ENCODE results near the gene LDB2.
"Not testable (repeated sequence)": the region's sequence is repeated elsewhere in the genome, so short reads cannot be mapped to it uniquely, and the experiment has no call there.

LDB2 gene

GRCh38 chr4:16897991-16898827 is at the start of gene LDB2:
TSS of gene LDB2 (minus strand) at chr4:16898645.
- DNase-seq (ENCODE audit: low read depth in 2 of 2) = no peak

DNA sequence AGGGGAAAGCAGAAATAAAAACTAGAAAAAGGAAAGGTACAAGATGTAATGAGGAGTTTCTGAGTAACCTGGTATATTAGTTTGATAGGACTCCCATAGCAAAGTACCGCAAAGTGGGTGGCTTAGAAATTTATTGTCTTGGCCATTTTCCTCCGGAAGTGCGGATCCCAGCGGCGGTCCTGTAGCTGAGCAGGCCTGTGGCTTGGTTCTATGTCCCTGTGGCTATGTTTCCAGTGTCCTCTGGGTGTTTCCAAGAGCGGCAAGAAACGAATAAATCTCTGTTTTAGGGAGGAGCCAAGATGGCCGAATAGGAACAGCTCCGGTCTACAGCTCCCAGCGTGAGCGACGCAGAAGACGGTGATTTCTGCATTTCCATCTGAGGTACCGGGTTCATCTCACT is 44.0 kb upstream of the LDB2 start:
- no peak for DNase-seq (ENCODE audit: low read depth in 2 of 2)

- DNase-seq (ENCODE audit: low read depth in 2 of 2) = no peak
Measured at GRCh38 chr4:16939178-16939577, 40.7 kb upstream of the LDB2 start.

- DNase-seq (ENCODE audit: low read depth in 2 of 2) = no peak
Measured at GRCh38 chr4:16938512-16939040, 40.1 kb upstream of the LDB2 start.

DNA sequence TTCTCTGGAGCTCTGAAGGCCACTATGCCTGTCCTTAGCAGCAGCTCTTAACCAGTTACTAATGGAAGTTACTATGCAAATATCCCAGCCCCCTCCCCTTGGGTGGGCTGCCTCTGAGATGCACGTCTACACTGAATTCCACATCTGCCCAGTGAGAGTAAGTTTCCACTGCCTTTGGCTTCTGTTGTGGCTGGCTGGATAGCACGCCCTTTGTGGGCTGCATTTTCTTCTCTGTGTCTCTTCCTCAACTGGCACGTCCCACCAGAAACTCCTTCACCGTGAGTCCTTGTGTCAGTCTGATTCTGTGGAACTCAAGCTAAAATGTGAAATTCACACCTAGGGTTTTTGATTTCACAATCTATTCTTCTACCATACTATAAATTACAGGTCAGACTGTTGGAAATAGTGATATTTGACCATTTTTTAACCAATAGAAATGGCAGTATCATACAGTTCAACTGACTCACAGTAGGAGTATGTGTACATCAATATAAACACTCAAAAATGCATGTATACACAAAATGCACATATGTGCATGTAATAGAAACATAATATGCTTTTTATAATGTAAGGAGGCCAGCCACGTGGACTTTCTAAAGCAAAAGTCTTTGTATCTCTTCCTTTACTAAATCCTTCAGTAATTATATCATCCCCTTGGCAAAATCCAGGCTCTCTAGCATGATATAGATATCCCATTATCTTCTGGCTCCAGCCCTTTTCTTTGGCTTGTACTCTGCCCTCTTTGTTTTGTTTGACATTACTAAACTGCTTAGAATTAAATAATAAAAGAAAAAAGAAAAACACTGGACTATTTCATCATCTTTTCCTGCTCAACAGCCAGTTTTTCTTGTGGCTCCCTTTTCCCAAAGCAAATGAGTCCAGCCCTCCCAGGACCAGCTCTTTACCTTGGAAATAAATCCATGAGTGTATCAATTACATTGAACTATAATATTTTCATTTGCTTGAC is 33.2 kb upstream of the LDB2 start:
- no peak for DNase-seq (ENCODE audit: low read depth in 2 of 2)

GRCh38 chr4:16926214-16926613 is 27.8 kb upstream of the LDB2 start:
- DNase-seq (ENCODE audit: low read depth in 2 of 2) = no peak

GRCh38 chr4:16918716-16919115 is 20.3 kb upstream of the LDB2 start:
- not testable (repeated sequence) for DNase-seq (ENCODE audit: low read depth in 2 of 2)

DNA sequence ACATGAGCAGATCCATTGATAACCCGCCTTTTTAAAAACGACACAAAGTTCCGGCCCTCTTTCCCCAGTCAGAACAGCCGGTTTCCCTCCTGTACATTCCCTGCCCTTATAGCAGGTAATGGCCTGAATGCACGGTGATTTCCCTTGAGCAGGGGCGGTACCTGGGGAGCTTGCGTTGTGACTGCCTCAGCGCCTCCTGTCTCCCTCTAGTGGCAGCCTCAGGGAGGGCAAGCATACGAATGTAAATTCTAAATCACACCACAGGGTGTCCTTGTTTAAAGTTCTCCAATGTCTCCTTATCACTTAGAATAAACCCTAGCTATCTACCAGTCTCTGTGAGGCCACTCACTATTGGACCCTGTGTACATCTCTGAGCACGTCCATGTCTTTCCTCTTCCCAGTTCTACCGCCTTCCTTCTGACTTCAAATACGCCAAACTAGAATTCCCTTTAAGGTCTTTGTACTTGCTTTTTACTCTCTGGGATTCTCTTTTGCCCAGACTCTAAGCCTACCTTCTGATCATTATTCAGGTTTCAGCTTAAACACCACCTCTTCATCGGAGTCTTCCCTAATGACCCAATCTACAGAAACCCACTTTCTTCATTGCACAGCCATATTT is 18.4 kb upstream of the LDB2 start:
- peak; percentile 57 to 72 for DNase-seq (ENCODE audit: low read depth in 2 of 2)

DNA sequence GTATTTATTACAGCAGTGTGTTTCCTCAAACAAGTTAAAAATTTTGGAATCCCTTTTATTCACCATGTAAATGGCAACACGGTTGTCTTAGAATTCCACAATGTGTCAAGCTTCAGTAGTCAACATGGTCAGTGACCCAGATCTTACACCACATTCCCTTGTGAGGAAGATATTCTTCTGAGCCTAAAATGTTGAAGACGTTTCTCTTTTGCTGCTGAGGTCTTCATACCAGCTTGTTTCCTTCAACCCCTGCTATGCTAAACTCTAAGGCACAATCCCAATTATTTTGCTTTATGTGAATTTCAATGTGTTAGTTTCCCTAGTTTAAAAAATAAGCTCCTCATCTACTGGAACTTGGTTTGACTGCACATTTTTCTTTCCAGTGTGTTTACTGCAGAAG is 17.6 kb upstream of the LDB2 start:
- no peak for DNase-seq (ENCODE audit: low read depth in 2 of 2)

- DNase-seq (ENCODE audit: low read depth in 2 of 2) = no peak
Measured at GRCh38 chr4:16914208-16914607, 15.8 kb upstream of the LDB2 start.

- DNase-seq (ENCODE audit: low read depth in 2 of 2) = no peak
Measured at GRCh38 chr4:16912896-16913295, 14.5 kb upstream of the LDB2 start.

- DNase-seq (ENCODE audit: low read depth in 2 of 2) = no peak
Measured at GRCh38 chr4:16909281-16909680, 10.8 kb upstream of the LDB2 start.

DNA sequence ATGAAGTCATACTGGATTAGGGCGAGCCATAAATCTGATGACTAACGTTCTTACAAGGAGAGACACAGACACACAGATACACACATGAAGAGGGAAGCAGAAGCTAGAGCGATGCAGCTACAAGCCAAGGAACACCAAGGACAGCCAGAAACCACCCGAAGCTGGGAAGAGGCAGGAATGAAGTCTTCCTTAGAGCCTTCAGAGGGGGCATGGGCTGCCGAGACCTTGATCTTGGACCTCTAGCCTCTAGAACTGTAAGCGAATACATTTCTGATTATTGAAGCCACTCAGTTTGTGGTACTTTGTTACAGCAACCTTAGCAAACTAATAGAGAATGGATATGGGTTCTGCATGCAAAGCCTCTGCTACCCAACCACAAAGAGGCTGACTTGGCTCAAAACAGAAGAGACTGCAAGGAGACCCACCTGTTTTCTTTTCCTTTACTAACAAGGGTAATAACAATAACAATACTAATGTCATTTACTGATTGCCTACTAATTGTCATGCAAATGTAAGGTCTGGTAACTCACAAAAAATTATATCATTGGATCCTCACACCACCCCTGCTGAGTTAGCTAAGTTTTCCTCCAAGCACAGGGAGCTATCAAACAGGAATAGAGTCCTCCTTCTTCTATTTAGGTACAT is 10.1 kb upstream of the LDB2 start:
- no peak for DNase-seq (ENCODE audit: low read depth in 2 of 2)

- DNase-seq (ENCODE audit: low read depth in 2 of 2) = no peak
Measured at GRCh38 chr4:16900325-16900724, 1.9 kb upstream of the LDB2 start.

GRCh38 chr4:16896881-16897750 is 1.3 kb downstream of the LDB2 start:
- no peak for DNase-seq (ENCODE audit: low read depth in 2 of 2)

DNA sequence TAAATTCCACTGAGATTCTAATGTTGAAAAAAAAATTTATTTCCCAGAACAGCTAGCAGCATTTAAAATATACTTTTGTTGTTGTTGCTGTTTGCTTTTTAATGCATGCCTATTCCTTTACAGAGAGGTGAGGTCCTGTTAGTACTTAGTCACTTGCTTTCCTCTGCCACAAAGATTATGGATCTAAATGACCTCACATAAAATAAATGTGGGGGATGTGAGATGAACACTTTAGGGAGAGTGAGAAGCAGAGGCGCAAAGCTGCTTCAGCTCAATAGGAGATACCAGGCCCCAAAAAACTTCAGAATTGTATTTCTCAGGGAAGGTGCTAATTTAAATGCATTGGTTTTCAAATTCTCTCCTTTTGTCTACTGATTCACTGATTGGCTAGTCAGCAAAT is 4.0 kb downstream of the LDB2 start:
- DNase-seq (ENCODE audit: low read depth in 2 of 2) = no peak

GRCh38 chr4:16893141-16893651 is 5.2 kb downstream of the LDB2 start:
- DNase-seq (ENCODE audit: low read depth in 2 of 2) = no peak

DNA sequence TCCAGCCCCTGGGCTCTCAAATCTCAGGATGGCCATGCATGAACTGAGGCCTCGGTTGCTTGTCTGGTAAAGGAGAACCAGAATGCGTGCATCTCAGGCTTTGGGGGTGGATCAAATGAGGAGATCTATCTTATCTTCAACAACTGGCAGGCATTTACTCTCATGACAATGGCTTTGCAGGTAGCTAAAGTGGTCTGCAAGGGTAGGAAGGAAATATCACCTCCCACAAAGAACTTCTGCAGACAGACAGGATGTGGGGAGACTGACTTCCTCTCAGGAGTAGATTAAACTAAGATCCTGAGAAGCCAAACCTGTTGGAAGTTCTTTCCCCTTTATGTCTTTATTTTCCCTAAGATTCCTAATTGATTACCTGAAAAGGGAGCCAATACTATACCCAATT is 7.8 kb downstream of the LDB2 start:
- DNase-seq (ENCODE audit: low read depth in 2 of 2) = no peak

DNA sequence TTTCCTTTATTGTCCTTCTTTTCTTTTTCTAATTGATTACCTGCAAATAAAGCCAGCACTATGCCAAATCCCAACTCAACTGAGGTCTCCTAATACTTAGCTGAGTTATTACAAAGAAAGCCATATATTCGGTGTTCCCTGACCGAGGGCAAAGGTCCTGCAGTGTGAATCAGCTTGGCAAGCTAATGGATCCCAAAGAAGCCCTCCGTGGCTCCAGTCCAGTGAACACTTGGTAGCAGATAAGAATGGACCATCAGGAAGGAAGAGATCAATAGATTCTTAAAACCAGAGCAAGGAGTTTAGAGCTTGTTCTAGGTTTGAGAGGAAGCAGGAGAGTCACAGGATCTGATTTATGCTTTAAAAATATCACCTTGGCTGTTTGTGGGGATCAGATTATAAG is 8.5 kb downstream of the LDB2 start:
- no peak for DNase-seq (ENCODE audit: low read depth in 2 of 2)

DNA sequence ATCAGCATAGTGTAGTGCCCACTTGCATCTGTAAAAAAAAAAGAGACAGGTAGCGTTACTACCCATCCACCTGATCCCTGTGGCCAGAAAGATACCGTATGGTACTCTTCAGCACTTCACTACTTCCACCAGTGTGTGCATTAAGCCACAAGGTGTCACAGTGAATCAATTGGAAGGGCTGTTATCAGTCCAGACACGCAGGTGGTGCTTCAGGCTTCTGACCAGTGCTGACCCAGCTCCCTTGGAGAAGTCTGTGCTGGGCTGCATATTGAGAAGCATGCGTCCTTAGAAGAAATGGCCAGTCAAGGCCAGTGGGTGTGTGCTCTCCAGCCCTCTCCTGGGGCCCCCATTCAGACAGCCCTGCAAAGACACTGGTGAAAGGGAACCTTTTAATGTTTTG is 10.6 kb downstream of the LDB2 start:
- DNase-seq (ENCODE audit: low read depth in 2 of 2) = no peak
